ENCODE results near the gene CFAP161.

The CFAP161 gene

DNA sequence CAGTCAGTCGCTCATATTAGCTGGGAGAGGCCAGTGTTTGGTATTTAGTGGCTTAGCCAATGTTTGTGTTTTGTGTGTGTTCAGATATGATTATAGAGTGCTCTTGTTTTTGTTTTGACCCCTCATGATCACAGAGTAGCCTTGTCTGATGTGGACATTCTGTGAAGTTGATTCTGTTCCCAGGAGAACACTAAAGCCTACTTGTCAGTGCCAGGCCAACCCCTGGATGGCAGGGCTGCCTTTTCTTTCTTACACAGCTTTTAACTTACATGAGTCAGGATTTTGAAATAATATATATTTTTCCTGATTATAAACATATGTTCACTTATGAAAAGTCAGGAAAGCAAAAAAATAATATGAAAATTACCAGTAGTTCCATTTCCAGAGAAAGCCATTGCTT is 11.9 kb downstream of the CFAP161 start:
- no peak for TF ChIP-seq SIN3A (IDR thresholded peaks at IDR 0.05; ENCODE audit: borderline replicate concordance, insufficient read depth, low read length)
- no peak for TF ChIP-seq TAF1 (IDR thresholded peaks at IDR 0.05; ENCODE audit: borderline replicate concordance, insufficient read depth, low read length)
- TF ChIP-seq FOXP2 (optimal IDR thresholded peaks at IDR 0.05; ENCODE audit: borderline replicate concordance, extremely low read depth, extremely low read length, insufficient read depth) = no peak
- TF ChIP-seq POLR2AphosphoS5 (IDR thresholded peaks at IDR 0.05; ENCODE audit: low read depth, low read length) = no peak
- TF ChIP-seq, protein P1, sequence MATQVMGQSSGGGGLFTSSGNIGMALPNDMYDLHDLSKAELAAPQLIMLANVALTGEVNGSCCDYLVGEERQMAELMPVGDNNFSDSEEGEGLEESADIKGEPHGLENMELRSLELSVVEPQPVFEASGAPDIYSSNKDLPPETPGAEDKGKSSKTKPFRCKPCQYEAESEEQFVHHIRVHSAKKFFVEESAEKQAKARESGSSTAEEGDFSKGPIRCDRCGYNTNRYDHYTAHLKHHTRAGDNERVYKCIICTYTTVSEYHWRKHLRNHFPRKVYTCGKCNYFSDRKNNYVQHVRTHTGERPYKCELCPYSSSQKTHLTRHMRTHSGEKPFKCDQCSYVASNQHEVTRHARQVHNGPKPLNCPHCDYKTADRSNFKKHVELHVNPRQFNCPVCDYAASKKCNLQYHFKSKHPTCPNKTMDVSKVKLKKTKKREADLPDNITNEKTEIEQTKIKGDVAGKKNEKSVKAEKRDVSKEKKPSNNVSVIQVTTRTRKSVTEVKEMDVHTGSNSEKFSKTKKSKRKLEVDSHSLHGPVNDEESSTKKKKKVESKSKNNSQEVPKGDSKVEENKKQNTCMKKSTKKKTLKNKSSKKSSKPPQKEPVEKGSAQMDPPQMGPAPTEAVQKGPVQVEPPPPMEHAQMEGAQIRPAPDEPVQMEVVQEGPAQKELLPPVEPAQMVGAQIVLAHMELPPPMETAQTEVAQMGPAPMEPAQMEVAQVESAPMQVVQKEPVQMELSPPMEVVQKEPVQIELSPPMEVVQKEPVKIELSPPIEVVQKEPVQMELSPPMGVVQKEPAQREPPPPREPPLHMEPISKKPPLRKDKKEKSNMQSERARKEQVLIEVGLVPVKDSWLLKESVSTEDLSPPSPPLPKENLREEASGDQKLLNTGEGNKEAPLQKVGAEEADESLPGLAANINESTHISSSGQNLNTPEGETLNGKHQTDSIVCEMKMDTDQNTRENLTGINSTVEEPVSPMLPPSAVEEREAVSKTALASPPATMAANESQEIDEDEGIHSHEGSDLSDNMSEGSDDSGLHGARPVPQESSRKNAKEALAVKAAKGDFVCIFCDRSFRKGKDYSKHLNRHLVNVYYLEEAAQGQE (IDR thresholded peaks at IDR 0.05; ENCODE audit: insufficient read depth in 1 of 2, low read depth in 2 of 2, low read length in 2 of 2) = no peak

DNA sequence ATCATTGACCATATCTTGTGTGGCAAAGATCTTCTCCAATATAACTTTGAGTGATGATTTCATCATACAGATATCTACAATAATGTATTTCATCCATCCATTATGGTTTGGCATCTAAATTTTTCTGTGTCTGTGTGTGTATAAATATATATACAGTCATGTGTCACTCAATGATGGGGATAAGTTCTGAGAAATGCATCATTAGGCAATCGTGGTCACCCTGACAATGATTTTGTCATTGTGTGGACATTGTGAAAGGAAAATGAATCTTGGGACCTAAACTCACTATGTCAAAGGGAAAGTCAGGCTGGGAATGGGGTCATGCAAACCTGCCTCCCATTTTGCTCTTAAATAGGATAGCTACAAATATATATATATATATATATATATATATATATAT is 12.4 kb downstream of the CFAP161 start:
- TF ChIP-seq, protein P1 (IDR thresholded peaks at IDR 0.05; ENCODE audit: insufficient read depth in 1 of 2, low read depth in 2 of 2, low read length in 2 of 2) = no peak
- TF ChIP-seq TAF1 (IDR thresholded peaks at IDR 0.05; ENCODE audit: borderline replicate concordance, insufficient read depth, low read length) (no peak), POLR2AphosphoS5 (IDR thresholded peaks at IDR 0.05; ENCODE audit: low read depth, low read length) (no peak), FOXP2 (optimal IDR thresholded peaks at IDR 0.05; ENCODE audit: borderline replicate concordance, extremely low read depth, extremely low read length, insufficient read depth) (no peak), SIN3A (IDR thresholded peaks at IDR 0.05; ENCODE audit: borderline replicate concordance, insufficient read depth, low read length) (no peak)

DNA sequence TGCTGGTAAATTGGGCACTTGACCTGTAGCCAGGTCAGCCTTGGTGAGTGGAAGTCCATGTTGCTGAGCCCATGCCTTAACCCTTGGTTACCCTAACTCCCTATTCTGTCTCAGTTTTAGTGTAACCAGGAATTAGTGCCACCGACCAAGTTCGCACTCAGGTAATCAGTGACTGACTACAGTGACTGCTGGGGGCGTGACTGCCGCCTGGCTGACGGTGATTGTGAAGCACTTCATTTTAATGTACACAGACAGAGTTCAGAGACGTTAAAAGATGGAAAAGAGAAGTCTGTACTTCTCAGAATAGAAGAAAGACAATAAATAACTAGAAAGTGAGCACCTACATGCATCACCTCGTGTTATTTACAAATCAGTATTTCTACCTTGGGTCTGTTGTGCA is 17.3 kb downstream of the CFAP161 start:
- TF ChIP-seq POLR2AphosphoS5 (IDR thresholded peaks at IDR 0.05; ENCODE audit: low read depth, low read length) (no peak), FOXP2 (optimal IDR thresholded peaks at IDR 0.05; ENCODE audit: borderline replicate concordance, extremely low read depth, extremely low read length, insufficient read depth) (no peak), SIN3A (IDR thresholded peaks at IDR 0.05; ENCODE audit: borderline replicate concordance, insufficient read depth, low read length) (no peak), TAF1 (IDR thresholded peaks at IDR 0.05; ENCODE audit: borderline replicate concordance, insufficient read depth, low read length) (no peak)
- TF ChIP-seq, protein P1 (IDR thresholded peaks at IDR 0.05; ENCODE audit: insufficient read depth in 1 of 2, low read depth in 2 of 2, low read length in 2 of 2) = no peak

DNA sequence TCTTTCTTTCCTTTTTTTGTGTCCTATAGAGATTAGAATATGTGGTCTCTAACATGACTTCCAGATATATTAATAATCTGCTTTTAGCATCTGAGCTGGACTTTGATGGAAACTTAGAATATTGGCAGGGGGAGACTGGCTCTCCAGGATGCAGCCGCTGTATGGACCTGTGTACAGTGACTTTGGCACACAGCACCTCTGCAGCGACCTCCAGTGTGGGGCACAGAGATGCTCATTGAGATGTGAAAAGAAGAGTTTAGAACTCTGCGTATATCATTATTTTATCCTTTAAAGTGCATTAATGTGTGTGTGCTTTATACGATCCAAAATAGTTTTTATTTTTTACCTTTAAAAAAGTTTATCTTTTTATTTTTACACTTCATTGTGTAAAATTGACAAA is 18.3 kb downstream of the CFAP161 start:
- TF ChIP-seq POLR2AphosphoS5 (IDR thresholded peaks at IDR 0.05; ENCODE audit: low read depth, low read length) = no peak
- no peak for TF ChIP-seq TAF1 (IDR thresholded peaks at IDR 0.05; ENCODE audit: borderline replicate concordance, insufficient read depth, low read length)
- no peak for TF ChIP-seq SIN3A (IDR thresholded peaks at IDR 0.05; ENCODE audit: borderline replicate concordance, insufficient read depth, low read length)
- no peak for TF ChIP-seq FOXP2 (optimal IDR thresholded peaks at IDR 0.05; ENCODE audit: borderline replicate concordance, extremely low read depth, extremely low read length, insufficient read depth)
- TF ChIP-seq, protein P1 (IDR thresholded peaks at IDR 0.05; ENCODE audit: insufficient read depth in 1 of 2, low read depth in 2 of 2, low read length in 2 of 2) = no peak

DNA sequence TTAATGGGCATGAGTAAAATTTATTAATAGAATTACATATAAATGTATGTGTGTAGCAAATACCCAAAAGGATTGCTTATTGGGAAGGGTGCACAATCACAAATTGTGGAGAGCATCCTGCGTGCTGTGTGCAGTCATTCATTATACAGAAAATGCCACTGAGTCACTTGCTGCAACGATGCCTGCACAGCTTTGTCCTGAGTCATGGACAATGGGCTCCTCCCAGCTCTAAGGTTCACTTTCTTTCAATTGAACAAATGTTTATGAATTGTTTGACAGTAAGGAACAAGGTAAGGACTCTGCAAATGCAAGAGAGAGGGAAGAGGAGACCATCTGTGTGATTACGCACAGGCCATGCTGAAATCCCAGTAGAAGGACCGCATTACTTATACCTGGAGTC is 18.7 kb downstream of the CFAP161 start:
- TF ChIP-seq SIN3A (IDR thresholded peaks at IDR 0.05; ENCODE audit: borderline replicate concordance, insufficient read depth, low read length) (no peak), TAF1 (IDR thresholded peaks at IDR 0.05; ENCODE audit: borderline replicate concordance, insufficient read depth, low read length) (no peak), POLR2AphosphoS5 (IDR thresholded peaks at IDR 0.05; ENCODE audit: low read depth, low read length) (no peak), FOXP2 (optimal IDR thresholded peaks at IDR 0.05; ENCODE audit: borderline replicate concordance, extremely low read depth, extremely low read length, insufficient read depth) (no peak)
- TF ChIP-seq, protein P1 (IDR thresholded peaks at IDR 0.05; ENCODE audit: insufficient read depth in 1 of 2, low read depth in 2 of 2, low read length in 2 of 2) = no peak
